SK-N-SH treated with all-trans-retinoic acid at 6 μM for 48 hours (cell line): ENCODE measurements around the gene TNS2.
"Not testable (repeated sequence)": the region's sequence is repeated elsewhere in the genome, so short reads cannot be mapped to it uniquely, and the experiment has no call there.

ENCODE experiments used
- ATAC-seq: fragments of 200-7000 bp; cut with Tn5 transposase; 3 replicates; pipeline ENCODE4 v1.9.1; 2020; ENCODE audit warnings: mild to moderate bottlenecking, moderate library complexity
- ARNTL ChIP-seq: fragments of 450-650 bp; formaldehyde crosslinking; IDR thresholded peaks from 2 replicates; pipeline ENCODE4 v1.5.0; 2020; ENCODE audit warnings: low read depth, mild to moderate bottlenecking, moderate library complexity, borderline replicate concordance
- BACH2 ChIP-seq: fragments of 250-450 bp; sonication (Bioruptor Pico); IDR thresholded peaks from 2 replicates; pipeline ENCODE4 v1.9.0; 2021; ENCODE audit warnings: mild to moderate bottlenecking, borderline replicate concordance
- CSDC2 ChIP-seq: fragments of 250-450 bp; sonication (Bioruptor Pico); IDR thresholded peaks from 2 replicates; pipeline ENCODE4 v1.5.0; 2020; ENCODE audit warnings: mild to moderate bottlenecking, moderate library complexity
- ESRRG ChIP-seq: fragments of 250-450 bp; sonication (Bioruptor Pico); IDR thresholded peaks from 2 replicates; pipeline ENCODE4 v1.6.1; 2021; ENCODE audit warnings: mild to moderate bottlenecking
- GLIS3 ChIP-seq: fragments of 250-450 bp; sonication (Bioruptor Pico); IDR thresholded peaks from 2 replicates; pipeline ENCODE4 v1.5.0; 2020; ENCODE audit warnings: mild to moderate bottlenecking, moderate library complexity
- OSR1 ChIP-seq: fragments of 250-450 bp; sonication (Bioruptor Pico); IDR thresholded peaks from 2 replicates; pipeline ENCODE4 v1.8.0; 2022; ENCODE audit warnings: moderate library complexity, mild to moderate bottlenecking, inconsistent platforms
- PPARA ChIP-seq: fragments of 250-450 bp; sonication (Bioruptor Pico); IDR thresholded peaks from 2 replicates; pipeline ENCODE4 v1.5.0; 2020; ENCODE audit warnings: mild to moderate bottlenecking, borderline replicate concordance
- RARB ChIP-seq: fragments of 250-450 bp; sonication (Bioruptor Pico); IDR thresholded peaks from 2 replicates; pipeline ENCODE4 v1.8.0; 2021; ENCODE audit warnings: mild to moderate bottlenecking, moderate library complexity
- SNAI2 ChIP-seq: fragments of 250-450 bp; sonication (Bioruptor Pico); IDR thresholded peaks from 2 replicates; pipeline ENCODE4 v1.5.0; 2020; ENCODE audit warnings: mild to moderate bottlenecking, moderate library complexity
- TCF4 ChIP-seq: fragments of 250-450 bp; sonication (Bioruptor Pico); IDR thresholded peaks from 2 replicates; pipeline ENCODE4 v1.8.0; 2021; ENCODE audit warnings: mild to moderate bottlenecking, moderate library complexity, borderline replicate concordance
- TOX ChIP-seq: fragments of 250-450 bp; sonication (Bioruptor Pico); IDR thresholded peaks from 2 replicates; pipeline ENCODE4 v1.8.0; 2021; ENCODE audit warnings: mild to moderate bottlenecking, moderate library complexity, borderline replicate concordance
- ZC3H10 ChIP-seq: fragments of 250-450 bp; sonication (Bioruptor Pico); IDR thresholded peaks from 2 replicates; pipeline ENCODE4 v1.5.1; 2021; ENCODE audit warnings: mild to moderate bottlenecking, moderate library complexity
- ZFP3 ChIP-seq: fragments of 250-450 bp; sonication (Bioruptor Pico); IDR thresholded peaks from 2 replicates; pipeline ENCODE4 v1.5.0; 2020; ENCODE audit warnings: mild to moderate bottlenecking, moderate library complexity
- ZFP30 ChIP-seq: fragments of 450-650 bp; formaldehyde crosslinking; IDR thresholded peaks from 2 replicates; pipeline ENCODE4 v1.5.0; 2022; ENCODE audit warnings: mild to moderate bottlenecking, moderate library complexity
- ZNF565 ChIP-seq: fragments of 450-650 bp; formaldehyde crosslinking; conservative IDR thresholded peaks from 2 replicates; pipeline ENCODE4 v1.5.0; 2020; ENCODE audit warnings: low read depth, mild to moderate bottlenecking, moderate library complexity
- ZNF8 ChIP-seq: fragments of 450-650 bp; formaldehyde crosslinking; IDR thresholded peaks from 2 replicates; pipeline ENCODE4 v1.5.0; 2020; ENCODE audit warnings: mild to moderate bottlenecking, moderate library complexity
- TF ChIP-seq, protein P1 (sequence below): fragments of 250-450 bp; sonication (Bioruptor Pico); IDR thresholded peaks from 2 replicates; pipeline ENCODE4 v1.8.0; 2020; ENCODE audit warnings: mild to moderate bottlenecking, moderate library complexity, borderline replicate concordance
- TF ChIP-seq, protein P2 (sequence below): fragments of 250-450 bp; sonication (Bioruptor Pico); IDR thresholded peaks from 2 replicates; pipeline ENCODE4 v1.5.0; 2020; ENCODE audit warnings: mild to moderate bottlenecking, moderate library complexity
- TF ChIP-seq, protein P3 (sequence below): fragments of 250-450 bp; sonication (Bioruptor Pico); IDR thresholded peaks from 2 replicates; pipeline ENCODE4 v1.5.1; 2021; ENCODE audit warnings: mild to moderate bottlenecking, moderate library complexity

TNS2 gene

DNA sequence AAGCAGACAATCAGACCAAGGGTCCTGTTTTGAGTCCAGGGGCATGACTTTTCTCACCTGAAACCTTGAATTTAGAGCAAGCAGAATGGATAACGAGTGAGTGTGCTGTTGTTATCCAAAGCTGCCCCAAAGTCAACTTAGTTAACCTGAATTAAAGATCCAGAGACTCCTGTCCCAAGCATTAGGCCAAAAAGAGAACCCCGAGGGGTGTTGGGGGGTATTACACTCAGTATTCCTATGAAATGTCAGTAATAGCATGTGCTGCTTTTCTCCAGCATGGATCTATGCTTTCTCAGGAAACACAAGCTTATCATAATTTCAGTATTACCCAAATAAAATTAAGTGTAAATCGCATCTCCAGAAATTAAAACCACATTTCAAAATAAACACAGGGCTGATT, 24.6 kb upstream of the TNS2 start (continued):
- TF ChIP-seq GLIS3 (CRISPR knock-in tag), result no peak

DNA sequence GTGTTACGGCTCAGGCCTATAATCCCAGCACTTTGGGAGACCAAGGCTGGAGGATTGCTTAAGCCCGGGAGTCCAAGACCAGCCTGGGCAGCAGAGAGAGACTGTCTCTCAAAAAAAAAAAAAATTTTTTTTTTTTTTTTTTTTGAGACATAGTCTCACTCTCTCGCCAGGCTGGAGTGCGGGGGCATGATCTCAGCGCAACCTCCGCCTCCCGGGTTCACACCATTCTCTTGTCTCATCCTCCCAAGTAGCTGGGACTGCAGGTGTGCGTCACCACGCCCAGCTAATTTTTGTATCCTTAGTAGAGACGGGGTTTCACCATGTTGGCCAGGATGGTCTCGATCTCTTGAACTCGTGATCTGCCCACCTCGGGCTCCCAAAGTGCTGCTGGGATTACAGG, 22.9 kb upstream of the TNS2 start:
- not testable (repeated sequence) for ATAC-seq

DNA sequence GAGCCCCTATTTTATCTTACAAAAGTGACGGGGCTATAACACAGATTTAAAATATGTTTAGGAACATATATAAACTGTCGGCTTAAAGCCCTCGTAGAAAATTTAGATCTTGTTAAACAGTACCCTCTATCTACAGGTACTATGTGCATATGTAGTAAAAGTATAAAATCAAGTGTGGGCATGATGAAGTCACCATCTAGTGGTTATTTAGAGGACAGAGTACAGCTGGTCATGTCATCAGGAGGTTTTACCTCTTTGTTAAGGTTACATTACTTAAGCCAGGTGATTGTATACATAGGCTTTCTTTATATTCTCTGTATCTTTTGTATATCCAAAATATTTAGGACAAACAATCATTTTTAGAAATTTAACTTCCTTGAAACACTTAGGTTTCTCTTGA, 18.2 kb upstream of the TNS2 start:
- TF ChIP-seq ZC3H10 (CRISPR knock-in tag), result no peak
- TF ChIP-seq TOX (CRISPR knock-in tag), result no peak
- TF ChIP-seq, protein P1, sequence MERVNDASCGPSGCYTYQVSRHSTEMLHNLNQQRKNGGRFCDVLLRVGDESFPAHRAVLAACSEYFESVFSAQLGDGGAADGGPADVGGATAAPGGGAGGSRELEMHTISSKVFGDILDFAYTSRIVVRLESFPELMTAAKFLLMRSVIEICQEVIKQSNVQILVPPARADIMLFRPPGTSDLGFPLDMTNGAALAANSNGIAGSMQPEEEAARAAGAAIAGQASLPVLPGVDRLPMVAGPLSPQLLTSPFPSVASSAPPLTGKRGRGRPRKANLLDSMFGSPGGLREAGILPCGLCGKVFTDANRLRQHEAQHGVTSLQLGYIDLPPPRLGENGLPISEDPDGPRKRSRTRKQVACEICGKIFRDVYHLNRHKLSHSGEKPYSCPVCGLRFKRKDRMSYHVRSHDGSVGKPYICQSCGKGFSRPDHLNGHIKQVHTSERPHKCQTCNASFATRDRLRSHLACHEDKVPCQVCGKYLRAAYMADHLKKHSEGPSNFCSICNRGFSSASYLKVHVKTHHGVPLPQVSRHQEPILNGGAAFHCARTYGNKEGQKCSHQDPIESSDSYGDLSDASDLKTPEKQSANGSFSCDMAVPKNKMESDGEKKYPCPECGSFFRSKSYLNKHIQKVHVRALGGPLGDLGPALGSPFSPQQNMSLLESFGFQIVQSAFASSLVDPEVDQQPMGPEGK (CRISPR knock-in tag), result no peak
- no peak for TF ChIP-seq ESRRG (CRISPR knock-in tag)
- TF ChIP-seq CSDC2 (CRISPR knock-in tag), result no peak
- no peak for TF ChIP-seq PPARA (CRISPR knock-in tag)
- no peak for TF ChIP-seq SNAI2
- no peak for TF ChIP-seq ZNF565 (CRISPR knock-in tag)
- no peak for TF ChIP-seq ZFP30
- no peak for TF ChIP-seq TCF4 (CRISPR knock-in tag)
- TF ChIP-seq, protein P2, sequence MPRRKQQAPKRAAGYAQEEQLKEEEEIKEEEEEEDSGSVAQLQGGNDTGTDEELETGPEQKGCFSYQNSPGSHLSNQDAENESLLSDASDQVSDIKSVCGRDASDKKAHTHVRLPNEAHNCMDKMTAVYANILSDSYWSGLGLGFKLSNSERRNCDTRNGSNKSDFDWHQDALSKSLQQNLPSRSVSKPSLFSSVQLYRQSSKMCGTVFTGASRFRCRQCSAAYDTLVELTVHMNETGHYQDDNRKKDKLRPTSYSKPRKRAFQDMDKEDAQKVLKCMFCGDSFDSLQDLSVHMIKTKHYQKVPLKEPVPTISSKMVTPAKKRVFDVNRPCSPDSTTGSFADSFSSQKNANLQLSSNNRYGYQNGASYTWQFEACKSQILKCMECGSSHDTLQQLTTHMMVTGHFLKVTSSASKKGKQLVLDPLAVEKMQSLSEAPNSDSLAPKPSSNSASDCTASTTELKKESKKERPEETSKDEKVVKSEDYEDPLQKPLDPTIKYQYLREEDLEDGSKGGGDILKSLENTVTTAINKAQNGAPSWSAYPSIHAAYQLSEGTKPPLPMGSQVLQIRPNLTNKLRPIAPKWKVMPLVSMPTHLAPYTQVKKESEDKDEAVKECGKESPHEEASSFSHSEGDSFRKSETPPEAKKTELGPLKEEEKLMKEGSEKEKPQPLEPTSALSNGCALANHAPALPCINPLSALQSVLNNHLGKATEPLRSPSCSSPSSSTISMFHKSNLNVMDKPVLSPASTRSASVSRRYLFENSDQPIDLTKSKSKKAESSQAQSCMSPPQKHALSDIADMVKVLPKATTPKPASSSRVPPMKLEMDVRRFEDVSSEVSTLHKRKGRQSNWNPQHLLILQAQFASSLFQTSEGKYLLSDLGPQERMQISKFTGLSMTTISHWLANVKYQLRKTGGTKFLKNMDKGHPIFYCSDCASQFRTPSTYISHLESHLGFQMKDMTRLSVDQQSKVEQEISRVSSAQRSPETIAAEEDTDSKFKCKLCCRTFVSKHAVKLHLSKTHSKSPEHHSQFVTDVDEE (CRISPR knock-in tag), result no peak
- TF ChIP-seq OSR1 (CRISPR knock-in tag), result no peak
- no peak for TF ChIP-seq ZNF8
- TF ChIP-seq RARB (CRISPR knock-in tag), result no peak
- TF ChIP-seq ARNTL (CRISPR knock-in tag), result no peak
- no peak for TF ChIP-seq BACH2 (CRISPR knock-in tag)
- TF ChIP-seq, protein P3, sequence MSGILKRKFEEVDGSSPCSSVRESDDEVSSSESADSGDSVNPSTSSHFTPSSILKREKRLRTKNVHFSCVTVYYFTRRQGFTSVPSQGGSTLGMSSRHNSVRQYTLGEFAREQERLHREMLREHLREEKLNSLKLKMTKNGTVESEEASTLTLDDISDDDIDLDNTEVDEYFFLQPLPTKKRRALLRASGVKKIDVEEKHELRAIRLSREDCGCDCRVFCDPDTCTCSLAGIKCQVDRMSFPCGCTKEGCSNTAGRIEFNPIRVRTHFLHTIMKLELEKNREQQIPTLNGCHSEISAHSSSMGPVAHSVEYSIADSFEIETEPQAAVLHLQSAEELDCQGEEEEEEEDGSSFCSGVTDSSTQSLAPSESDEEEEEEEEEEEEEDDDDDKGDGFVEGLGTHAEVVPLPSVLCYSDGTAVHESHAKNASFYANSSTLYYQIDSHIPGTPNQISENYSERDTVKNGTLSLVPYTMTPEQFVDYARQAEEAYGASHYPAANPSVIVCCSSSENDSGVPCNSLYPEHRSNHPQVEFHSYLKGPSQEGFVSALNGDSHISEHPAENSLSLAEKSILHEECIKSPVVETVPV, result no peak
- ATAC-seq, result peak; percentile 29; the same call in 1 of the 3 replicates

DNA sequence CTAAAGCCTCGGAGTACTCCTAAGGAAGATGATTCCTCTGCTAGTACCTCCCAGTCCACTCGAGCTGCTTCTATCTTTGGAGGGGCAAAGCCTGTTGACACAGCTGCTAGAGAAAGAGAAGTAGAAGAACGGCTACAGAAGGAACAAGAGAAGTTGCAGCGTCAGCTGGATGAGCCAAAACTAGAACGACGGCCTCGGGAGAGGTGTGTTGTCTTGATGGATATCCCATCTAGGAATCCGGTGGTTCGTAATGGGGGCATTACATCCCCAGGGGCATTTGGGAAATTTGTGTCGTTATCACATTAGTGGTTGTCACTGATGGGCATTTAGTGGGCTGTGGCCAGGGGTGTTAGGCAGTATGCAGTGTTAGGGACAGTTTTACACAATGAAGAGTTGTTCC, 16.0 kb upstream of the TNS2 start:
- ATAC-seq, result not testable (repeated sequence)

DNA sequence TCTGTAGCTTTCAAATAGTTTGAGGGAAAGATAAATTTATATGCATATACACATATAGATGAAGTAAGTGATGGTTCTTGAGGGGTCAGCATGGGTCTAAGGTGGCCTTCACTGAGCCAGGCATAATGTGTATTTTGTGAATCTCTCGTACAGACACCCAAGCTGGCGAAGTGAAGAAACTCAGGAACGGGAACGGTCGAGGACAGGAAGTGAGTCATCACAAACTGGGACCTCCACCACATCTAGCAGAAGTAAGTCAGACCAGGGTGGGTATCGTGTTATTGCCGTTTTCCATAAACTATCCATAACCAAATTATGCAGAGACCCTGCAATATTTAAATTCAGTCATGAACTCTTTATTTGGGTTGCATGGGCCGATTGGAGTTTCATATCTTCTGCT, 15.4 kb upstream of the TNS2 start:
- no peak for ATAC-seq
- TF ChIP-seq ARNTL (CRISPR knock-in tag) (no peak), SNAI2 (no peak), ESRRG (CRISPR knock-in tag) (no peak), ZFP3 (CRISPR knock-in tag) (no peak), OSR1 (CRISPR knock-in tag) (no peak)
- TF ChIP-seq, protein P1 (CRISPR knock-in tag), result no peak
- TF ChIP-seq, all 23 proteins: peak for 0
